ENCODE data around the gene ST3GAL5.

ST3GAL5 gene

GRCh38 chr2:85799215-85799956 is 89.4 kb downstream of the ST3GAL5 start:
- no peak for DNase-seq (ENCODE audit: low read depth, low spot score)
- H3K36me3 ChIP-seq (ENCODE audit: insufficient read depth, low read length) = no peaks in the 10 kb centered on the region
- TF ChIP-seq POLR2AphosphoS5 (IDR thresholded peaks at IDR 0.05; ENCODE audit: borderline replicate concordance, low read depth, low read length) (no peak), FOXP2 (optimal IDR thresholded peaks at IDR 0.05; ENCODE audit: control extremely low read depth, extremely low read length, insufficient read depth) (no peak)
- H3K9me3 ChIP-seq (ENCODE audit: low read depth, low read length) = no peaks in the 10 kb centered on the region
- H3K9ac ChIP-seq (ENCODE audit: insufficient read length) = no peak overlapping the region
- H3K27ac ChIP-seq = no peak overlapping the region
- no peak overlapping the region for H3K4me3 ChIP-seq

DNA sequence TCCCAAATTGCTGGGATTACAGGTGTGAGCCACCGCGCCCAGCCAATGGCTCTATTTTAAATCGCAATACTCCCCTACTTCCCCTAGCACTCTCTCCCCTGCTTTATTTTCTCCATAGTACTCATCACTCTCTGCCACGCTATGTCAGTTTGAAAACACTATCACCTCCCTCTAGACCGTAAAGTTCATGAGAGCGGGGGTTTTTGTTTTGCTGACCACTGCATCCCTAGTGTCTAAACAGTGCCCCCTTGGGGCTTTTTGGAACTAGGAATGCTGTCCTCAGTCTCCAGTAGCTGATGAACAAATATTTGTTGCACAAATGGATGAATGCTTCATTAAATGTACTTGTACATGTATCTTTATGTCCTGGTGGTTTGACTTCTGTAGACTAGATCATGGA is 90.9 kb downstream of the ST3GAL5 start:
- no peak for DNase-seq (ENCODE audit: low read depth, low spot score)
- no peaks in the 10 kb centered on the region for H3K36me3 ChIP-seq (ENCODE audit: insufficient read depth, low read length)
- H3K9me3 ChIP-seq (ENCODE audit: low read depth, low read length) = no peaks in the 10 kb centered on the region
- TF ChIP-seq EZH2 (IDR thresholded peaks at IDR 0.05) (no peak), FOXP2 (optimal IDR thresholded peaks at IDR 0.05; ENCODE audit: control extremely low read depth, extremely low read length, insufficient read depth) (no peak), POLR2AphosphoS5 (IDR thresholded peaks at IDR 0.05; ENCODE audit: borderline replicate concordance, low read depth, low read length) (no peak)
- H3K9ac ChIP-seq (ENCODE audit: insufficient read length) = no peak overlapping the region
- H3K4me3 ChIP-seq = no peak overlapping the region
- no peak overlapping the region for H3K27ac ChIP-seq

- Histone ChIP-seq H3K9ac (ENCODE audit: insufficient read length) (no peak overlapping the region), H3K9me3 (ENCODE audit: low read depth, low read length) (no peaks in the 10 kb centered on the region), H3K4me3 (no peak overlapping the region), H3K36me3 (ENCODE audit: insufficient read depth, low read length) (no peaks in the 10 kb centered on the region), H3K27ac (no peak overlapping the region)
- DNase-seq (ENCODE audit: low read depth, low spot score) = no peak
- no peak for TF ChIP-seq EZH2 (IDR thresholded peaks at IDR 0.05)
- no peak for TF ChIP-seq FOXP2 (optimal IDR thresholded peaks at IDR 0.05; ENCODE audit: control extremely low read depth, extremely low read length, insufficient read depth)
Observed at GRCh38 chr2:85797263-85797660, 91.5 kb downstream of the ST3GAL5 start.

GRCh38 chr2:85796341-85797262 is 92.2 kb downstream of the ST3GAL5 start:
- Histone ChIP-seq H3K9me3 (ENCODE audit: low read depth, low read length) (no peaks in the 10 kb centered on the region), H3K27ac (no peak overlapping the region), H3K9ac (ENCODE audit: insufficient read length) (no peak overlapping the region), H3K36me3 (ENCODE audit: insufficient read depth, low read length) (no peaks in the 10 kb centered on the region), H3K4me3 (no peak overlapping the region)
- no peak for DNase-seq (ENCODE audit: low read depth, low spot score)
- TF ChIP-seq FOXP2 (optimal IDR thresholded peaks at IDR 0.05; ENCODE audit: control extremely low read depth, extremely low read length, insufficient read depth) (no peak), EZH2 (IDR thresholded peaks at IDR 0.05) (no peak), POLR2AphosphoS5 (IDR thresholded peaks at IDR 0.05; ENCODE audit: borderline replicate concordance, low read depth, low read length) (no peak)

- H3K4me3 ChIP-seq = no peak overlapping the region
- TF ChIP-seq EZH2 (IDR thresholded peaks at IDR 0.05) = no peak
- TF ChIP-seq POLR2AphosphoS5 (IDR thresholded peaks at IDR 0.05; ENCODE audit: borderline replicate concordance, low read depth, low read length) = no peak
- TF ChIP-seq FOXP2 (optimal IDR thresholded peaks at IDR 0.05; ENCODE audit: control extremely low read depth, extremely low read length, insufficient read depth) = no peak
- H3K27ac ChIP-seq = no peak overlapping the region
- no peak overlapping the region for H3K9ac ChIP-seq (ENCODE audit: insufficient read length)
- H3K9me3 ChIP-seq (ENCODE audit: low read depth, low read length) = no peaks in the 10 kb centered on the region
- no peaks in the 10 kb centered on the region for H3K36me3 ChIP-seq (ENCODE audit: insufficient read depth, low read length)
- no peak for DNase-seq (ENCODE audit: low read depth, low spot score)
Observed at GRCh38 chr2:85796046-85796340, 92.8 kb downstream of the ST3GAL5 start.

DNA sequence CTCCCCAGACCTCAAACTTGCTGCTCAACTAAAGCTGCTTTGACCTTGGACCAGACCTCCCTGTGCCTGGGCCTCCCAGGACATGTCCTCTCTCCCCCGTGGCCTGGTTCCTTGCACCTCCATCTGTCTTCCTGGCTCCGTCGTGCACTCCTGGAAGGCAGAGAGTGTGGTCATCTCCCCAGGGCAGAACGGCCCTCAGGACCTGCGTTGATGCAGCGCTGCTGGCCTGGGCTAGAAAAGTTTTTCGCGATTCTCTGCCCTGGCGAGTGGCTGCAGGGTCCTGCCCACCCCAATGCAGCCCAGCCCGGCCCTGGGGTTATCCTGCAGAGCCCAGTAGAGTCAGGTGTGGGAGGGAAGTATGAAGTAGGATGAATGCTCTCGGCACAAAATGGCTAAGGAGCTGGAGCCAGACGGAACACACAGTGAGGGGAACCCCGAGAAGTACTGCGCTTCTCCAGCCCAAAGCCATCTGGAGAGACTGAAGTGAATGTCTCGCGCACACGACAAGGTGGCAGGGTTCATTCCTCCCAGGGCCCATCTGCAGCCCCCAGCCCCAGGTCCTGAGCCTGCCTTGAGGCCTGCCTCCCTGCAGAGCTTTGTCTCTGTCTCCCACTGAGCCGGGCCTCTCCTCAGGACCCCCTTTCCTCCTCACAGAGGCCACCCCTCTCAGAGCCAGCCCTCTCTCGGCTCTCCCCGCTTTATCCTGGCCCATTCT is 93.3 kb downstream of the ST3GAL5 start:
- no peaks in the 10 kb centered on the region for H3K9me3 ChIP-seq (ENCODE audit: low read depth, low read length)
- H3K36me3 ChIP-seq (ENCODE audit: insufficient read depth, low read length) = no peaks in the 10 kb centered on the region
- no peak for TF ChIP-seq FOXP2 (optimal IDR thresholded peaks at IDR 0.05; ENCODE audit: control extremely low read depth, extremely low read length, insufficient read depth)
- no peak for TF ChIP-seq EZH2 (IDR thresholded peaks at IDR 0.05)
- TF ChIP-seq POLR2AphosphoS5 (IDR thresholded peaks at IDR 0.05; ENCODE audit: borderline replicate concordance, low read depth, low read length) = no peak
- H3K27ac ChIP-seq = no peak overlapping the region
- H3K4me3 ChIP-seq = no peak overlapping the region
- DNase-seq (ENCODE audit: low read depth, low spot score) = no peak
- H3K9ac ChIP-seq (ENCODE audit: insufficient read length) = no peak overlapping the region

- Histone ChIP-seq H3K36me3 (ENCODE audit: insufficient read depth, low read length) (no peaks in the 10 kb centered on the region), H3K27ac (no peak overlapping the region), H3K9ac (ENCODE audit: insufficient read length) (no peak overlapping the region), H3K4me3 (no peak overlapping the region), H3K9me3 (ENCODE audit: low read depth, low read length) (no peaks in the 10 kb centered on the region)
- no peak for DNase-seq (ENCODE audit: low read depth, low spot score)
- TF ChIP-seq FOXP2 (optimal IDR thresholded peaks at IDR 0.05; ENCODE audit: control extremely low read depth, extremely low read length, insufficient read depth) = no peak
- no peak for TF ChIP-seq POLR2AphosphoS5 (IDR thresholded peaks at IDR 0.05; ENCODE audit: borderline replicate concordance, low read depth, low read length)
- TF ChIP-seq EZH2 (IDR thresholded peaks at IDR 0.05) = no peak
Observed at GRCh38 chr2:85794491-85795121, 94.2 kb downstream of the ST3GAL5 start.

GRCh38 chr2:85794038-85794441 is 94.8 kb downstream of the ST3GAL5 start:
- DNase-seq (ENCODE audit: low read depth, low spot score) = no peak
- Histone ChIP-seq H3K27ac (no peak overlapping the region), H3K4me3 (no peak overlapping the region), H3K9ac (ENCODE audit: insufficient read length) (no peak overlapping the region), H3K36me3 (ENCODE audit: insufficient read depth, low read length) (no peaks in the 10 kb centered on the region), H3K9me3 (ENCODE audit: low read depth, low read length) (no peaks in the 10 kb centered on the region)
- TF ChIP-seq EZH2 (IDR thresholded peaks at IDR 0.05) (no peak), POLR2AphosphoS5 (IDR thresholded peaks at IDR 0.05; ENCODE audit: borderline replicate concordance, low read depth, low read length) (no peak), FOXP2 (optimal IDR thresholded peaks at IDR 0.05; ENCODE audit: control extremely low read depth, extremely low read length, insufficient read depth) (no peak)

All from SK-N-MC (cell line).